Stomach (tissue), 4 donors: ENCODE measurements around the gene MIB1.

Source experiments
- EP300 ChIP-seq: sonication (generic); formaldehyde crosslinking; IDR thresholded peaks from one replicate; pipeline ENCODE4 v1.6.1; 2017; ENCODE audit warnings: antibody characterized with exemption
- POLR2A ChIP-seq, 4 donors: fragments of 450-650 bp; IDR thresholded peaks; one replicate each; pipeline ENCODE4 v1.6.1; 2016; ENCODE audit warnings: antibody characterized with exemption in 4 of 4, control low read depth in 2 of 4, mild to moderate bottlenecking in 1 of 4, moderate library complexity in 1 of 4
- TF ChIP-seq, protein P1 (sequence below), 7 experiments: fragments of 450-650 bp in 4 of 7; fragments of 200-600 bp in 3 of 7; sonication (generic) in 3 of 7; IDR thresholded peaks; one replicate each; pipeline ENCODE4 v1.5.1; 2016 to 2019; ENCODE audit warnings: antibody characterized with exemption in 7 of 7, control low read depth in 2 of 7, mild to moderate bottlenecking in 1 of 7

DNA sequence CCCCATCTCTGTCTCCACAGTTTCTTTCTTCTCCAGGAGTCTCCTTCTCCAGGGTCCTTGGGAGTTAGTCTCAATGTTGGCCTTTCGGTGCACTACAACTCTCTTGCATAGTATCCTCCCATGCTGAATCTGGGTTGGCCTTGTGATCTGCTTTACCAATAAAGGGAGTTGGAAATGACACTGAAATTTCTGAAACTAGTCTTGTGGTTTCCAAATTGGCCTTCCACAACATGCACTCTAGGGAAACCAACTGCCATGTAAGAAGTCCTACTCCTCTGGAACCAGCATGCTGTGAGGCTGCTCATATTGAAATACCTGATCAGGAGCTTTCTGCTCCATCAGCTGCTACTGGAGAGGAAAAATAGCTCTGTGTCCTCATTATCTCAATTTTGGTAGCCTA lies 26.1 kb upstream of the MIB1 start:
- TF ChIP-seq, protein P1, sequence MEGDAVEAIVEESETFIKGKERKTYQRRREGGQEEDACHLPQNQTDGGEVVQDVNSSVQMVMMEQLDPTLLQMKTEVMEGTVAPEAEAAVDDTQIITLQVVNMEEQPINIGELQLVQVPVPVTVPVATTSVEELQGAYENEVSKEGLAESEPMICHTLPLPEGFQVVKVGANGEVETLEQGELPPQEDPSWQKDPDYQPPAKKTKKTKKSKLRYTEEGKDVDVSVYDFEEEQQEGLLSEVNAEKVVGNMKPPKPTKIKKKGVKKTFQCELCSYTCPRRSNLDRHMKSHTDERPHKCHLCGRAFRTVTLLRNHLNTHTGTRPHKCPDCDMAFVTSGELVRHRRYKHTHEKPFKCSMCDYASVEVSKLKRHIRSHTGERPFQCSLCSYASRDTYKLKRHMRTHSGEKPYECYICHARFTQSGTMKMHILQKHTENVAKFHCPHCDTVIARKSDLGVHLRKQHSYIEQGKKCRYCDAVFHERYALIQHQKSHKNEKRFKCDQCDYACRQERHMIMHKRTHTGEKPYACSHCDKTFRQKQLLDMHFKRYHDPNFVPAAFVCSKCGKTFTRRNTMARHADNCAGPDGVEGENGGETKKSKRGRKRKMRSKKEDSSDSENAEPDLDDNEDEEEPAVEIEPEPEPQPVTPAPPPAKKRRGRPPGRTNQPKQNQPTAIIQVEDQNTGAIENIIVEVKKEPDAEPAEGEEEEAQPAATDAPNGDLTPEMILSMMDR (IDR thresholded peaks at IDR 0.05), result no peak
- TF ChIP-seq POLR2A (IDR thresholded peaks at IDR 0.05) (no peak), EP300 (no peak)
